Activated CD4-positive, alpha-beta T cell treated with anti-CD3 and anti-CD28 coated beads, Interleukin-2, amount 50 U/mL, for 1 hour (primary cell): ENCODE data around the gene SEPTIN5.
"Not testable (repeated sequence)": the region's sequence is repeated elsewhere in the genome, so short reads cannot be mapped to it uniquely, and the experiment has no call there.

Experiments used
- DNase-seq: peaks from one replicate; pipeline ENCODE4 v3.0.0-alpha.2; 2020

SEPTIN5 gene

DNA sequence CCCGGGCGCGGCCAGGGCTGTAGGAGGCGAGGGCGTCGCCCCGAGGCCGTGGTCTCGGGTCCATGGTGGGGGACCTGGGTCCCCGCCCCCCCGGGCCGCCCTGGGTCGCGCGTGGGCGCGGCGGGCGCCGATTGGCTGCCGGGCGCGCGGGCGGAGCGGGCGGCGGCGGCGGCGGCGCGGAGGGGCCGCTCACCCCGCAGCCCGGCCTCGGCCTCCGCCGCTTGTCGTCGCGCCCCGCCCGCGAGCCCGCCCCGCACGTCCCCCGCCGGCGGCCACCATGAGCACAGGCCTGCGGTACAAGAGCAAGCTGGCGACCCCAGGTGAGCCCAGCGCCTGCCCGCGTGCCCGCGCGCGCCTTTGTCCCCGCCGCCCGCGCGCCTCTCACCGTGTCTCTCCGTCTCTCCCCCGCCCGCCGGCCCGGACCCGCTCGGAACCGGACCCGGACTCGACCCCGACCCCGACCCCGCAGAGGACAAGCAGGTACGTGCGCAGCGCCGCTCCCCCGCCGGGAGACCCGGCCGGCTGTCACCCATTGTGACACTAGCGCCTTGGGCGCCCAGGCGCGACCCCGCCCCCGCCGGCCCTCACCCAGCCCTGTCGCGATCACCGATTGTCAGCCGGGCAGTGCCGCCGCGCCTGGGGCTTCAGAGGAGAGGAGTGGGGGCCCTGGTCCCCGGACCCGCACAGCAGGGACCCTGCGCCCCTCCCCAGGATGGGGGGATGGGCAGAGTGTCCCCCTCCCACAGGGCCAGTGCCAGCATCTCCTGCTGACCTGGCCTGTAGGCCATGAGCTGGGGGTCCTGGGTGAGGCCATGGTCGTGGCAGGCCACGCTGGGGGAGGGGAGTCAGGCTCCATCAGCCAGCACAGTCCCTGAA is at the start of gene SEPTIN5:
Gene SEPTIN5, plus strand, starts transcription at position 192 of the 876 bp plus-strand sequence. Its CDS starts 86 bp downstream, at position 278.
- no peak for DNase-seq

DNA sequence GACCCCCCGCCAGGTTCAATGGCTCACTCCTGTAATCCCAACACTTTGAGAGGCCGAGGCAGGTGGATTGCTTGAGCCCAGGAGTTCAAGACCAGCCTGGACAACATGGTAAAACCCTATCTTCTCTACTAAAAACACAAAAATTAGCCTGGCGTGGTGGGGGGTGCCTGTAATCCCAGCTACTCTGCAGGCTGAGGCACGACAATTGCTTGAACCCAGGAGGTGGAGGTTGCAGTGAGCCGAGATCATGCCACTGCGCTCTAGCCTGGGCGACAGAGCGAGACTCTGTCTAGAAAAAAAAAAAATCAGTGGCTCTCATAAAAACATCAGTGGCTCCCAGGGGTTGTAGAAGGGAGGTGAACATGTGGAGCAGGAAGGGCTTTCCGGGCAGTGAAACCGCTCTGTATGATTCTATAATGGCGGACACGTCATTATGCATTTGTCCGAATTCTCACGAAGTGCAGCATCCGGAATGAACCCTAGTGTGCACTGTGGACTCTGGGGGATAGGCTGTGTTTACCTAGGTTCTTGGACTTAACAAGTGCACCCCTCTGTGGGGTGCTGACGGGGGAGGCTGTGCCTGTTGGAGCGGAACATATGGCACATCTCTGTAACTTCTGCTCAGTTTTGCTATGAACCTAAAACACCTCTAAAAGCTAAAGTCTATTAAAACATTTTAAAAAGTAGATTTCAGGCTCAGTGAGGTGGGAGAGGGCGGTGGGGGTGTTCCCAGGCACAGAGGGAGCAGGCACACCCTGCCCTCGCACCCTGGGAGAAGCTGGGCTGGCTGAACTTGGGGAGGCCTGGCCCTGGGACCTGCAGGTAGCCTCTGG is 49.1 kb upstream of the SEPTIN5 start:
- DNase-seq, result no peak

DNA sequence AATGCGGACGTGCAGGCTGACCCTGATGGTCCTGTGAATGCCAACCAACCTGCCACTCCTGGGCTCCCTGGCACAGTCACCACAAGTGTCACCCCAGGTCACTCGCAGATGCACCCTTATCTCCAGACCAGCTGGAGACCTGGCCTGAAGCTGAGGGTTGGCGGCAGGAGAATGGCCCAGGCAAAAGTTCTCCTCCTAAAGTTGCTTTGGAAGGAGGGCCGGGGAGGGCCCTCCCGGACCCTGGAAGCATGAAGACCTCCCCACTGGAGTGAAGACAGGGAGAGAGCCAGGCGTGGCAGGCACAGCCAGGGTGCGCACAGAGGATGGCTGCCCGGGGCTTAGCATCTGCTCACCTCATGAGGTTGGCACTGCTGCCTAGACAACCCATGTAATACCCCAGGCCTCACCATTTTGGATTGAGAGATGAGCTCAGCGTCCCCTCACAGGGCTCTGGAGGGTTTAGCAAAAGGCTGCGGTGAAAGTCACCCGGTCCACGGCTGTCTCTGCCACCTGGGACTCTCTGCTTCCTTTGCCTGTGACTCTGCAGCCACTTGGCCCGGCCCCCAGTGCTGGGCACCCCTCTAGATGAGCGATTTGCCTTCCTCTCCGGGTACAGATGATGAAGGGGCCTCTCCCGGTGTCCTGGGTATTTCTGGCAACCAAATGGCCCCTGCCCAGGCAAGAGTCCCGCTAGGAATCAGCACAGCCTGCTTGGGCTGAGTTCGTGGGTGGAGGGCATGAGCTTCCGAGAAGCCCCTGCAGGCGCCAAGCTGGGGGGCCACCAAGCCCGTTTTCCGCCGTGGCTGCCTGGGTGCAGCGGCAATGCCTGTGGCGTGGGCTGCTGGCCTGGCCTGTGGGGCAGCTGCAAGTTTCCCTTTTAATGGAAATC is 48.3 kb upstream of the SEPTIN5 start:
- no peak for DNase-seq

DNA sequence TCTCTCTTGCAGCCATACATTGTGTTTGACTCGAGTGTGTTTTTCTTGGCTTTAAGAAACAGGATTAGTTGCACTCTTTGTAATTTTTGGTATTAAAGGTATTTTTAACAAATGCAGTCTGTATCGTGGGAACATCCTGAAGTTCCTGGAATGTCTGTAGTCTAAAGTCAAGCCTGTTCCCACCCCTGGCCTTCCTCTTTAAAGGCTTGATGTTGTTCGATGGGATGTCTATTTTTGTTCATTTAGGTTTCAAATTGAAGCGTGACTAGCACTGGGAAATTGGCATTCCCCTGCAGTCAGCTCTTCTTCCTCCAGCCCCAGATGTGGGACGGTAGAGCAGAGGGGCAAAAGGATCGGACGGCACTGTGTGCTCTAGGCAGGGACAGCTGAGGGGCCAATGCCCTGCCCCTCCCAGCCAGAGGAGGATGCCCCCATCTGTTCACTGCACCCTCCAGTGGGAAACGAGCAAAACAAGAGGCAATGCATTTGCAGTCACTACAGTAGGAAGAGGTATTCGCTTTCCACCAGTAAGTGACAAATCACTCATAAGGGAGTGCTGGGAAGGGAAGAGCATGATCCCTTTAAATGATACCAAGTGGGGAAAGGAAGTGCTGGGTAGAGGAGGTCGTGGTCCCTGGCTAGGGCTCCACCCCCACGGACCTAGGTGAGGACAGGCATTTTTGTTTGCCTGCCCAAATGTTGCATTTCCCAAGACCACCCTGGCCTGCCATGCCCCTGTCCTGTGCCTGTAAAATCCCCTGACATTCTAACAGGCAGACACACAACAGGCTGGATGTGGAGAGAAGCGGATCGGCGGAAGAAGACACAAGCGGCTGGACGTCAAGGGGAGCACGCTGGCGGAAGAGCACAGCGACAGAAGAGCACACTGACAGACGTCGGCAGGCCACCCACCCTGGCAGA is 47.4 kb upstream of the SEPTIN5 start:
- no peak for DNase-seq

- no peak for DNase-seq
These were observed 46.2 kb upstream of the SEPTIN5 start for GRCh38 chr22:19667872-19668740.

- no peak for DNase-seq
These were observed 45.6 kb upstream of the SEPTIN5 start for GRCh38 chr22:19668748-19669147.

GRCh38 chr22:19669570-19669969 is 44.7 kb upstream of the SEPTIN5 start:
- DNase-seq, result no peak

DNA sequence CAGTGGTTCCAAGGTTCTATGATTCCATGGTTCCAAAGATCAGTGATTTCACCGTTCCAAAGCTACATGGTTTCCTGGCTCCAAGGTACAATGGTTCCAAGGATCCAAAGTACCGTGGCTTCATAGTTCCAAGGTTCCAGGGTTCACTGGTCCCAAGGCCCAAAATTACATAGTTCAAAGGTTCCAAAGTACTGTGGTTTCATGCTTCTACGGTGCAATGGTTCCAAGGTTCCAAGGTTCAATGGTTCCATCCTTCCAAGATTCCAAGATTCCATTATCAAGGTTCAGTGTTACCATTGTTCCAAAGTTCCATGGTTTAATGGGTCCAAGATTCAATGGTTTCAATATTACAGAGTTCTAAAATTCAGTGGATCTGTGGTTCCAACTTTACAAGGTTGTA is 43.0 kb upstream of the SEPTIN5 start:
- DNase-seq, result no peak

DNA sequence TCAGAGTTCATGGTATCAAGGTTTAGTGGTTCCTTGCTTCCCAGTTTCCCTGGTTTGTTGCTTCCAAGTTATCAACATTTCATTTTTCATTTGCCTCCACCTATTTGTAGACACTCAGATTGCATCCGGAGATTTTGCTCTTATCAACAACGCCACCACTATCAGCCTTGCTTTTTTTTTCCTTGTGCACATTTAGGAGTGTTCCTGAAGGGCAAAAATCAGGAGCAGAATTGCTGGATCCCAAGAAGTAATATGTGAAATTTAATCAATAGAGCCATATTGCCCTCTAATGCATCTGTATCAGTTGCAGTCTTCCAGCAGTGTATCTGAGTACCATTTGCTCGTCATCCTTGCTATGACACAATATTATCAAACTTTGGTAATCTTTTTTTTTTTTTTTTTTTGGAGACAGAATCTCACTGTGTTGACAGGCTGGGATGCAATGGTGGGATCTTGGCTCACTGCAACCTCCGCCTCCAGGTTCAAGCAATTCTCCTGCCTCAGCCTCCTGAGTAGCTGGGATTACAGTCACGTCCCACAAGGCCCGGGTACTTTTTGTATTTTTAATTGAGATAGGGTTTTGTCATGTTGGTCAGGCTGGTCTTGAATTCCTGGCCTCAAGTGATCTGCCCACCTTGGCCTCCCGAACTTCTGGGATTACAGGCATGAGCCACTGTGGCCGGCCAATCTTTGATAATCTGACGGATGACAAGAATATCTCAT is 42.1 kb upstream of the SEPTIN5 start:
- DNase-seq, result no peak

DNA sequence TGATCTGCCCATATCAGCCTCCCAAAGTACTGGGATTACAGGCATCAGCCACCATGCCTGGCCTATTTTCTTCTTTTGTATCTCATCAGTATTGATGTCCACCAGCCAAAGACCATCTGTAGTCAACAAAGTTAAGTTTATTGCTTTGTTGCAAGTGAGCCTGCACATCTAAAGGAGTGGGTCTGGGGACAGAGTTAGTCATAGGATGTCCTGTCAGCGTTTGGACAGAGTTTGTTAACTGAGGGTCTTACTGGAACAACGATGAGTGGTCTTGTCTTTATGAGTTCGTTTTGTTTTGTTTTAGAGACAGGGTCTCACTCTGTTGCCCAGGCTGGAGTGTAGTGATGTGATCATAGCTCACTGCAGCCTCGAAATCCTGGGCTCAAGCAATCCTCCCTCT is 40.6 kb upstream of the SEPTIN5 start:
- no peak for DNase-seq

DNA sequence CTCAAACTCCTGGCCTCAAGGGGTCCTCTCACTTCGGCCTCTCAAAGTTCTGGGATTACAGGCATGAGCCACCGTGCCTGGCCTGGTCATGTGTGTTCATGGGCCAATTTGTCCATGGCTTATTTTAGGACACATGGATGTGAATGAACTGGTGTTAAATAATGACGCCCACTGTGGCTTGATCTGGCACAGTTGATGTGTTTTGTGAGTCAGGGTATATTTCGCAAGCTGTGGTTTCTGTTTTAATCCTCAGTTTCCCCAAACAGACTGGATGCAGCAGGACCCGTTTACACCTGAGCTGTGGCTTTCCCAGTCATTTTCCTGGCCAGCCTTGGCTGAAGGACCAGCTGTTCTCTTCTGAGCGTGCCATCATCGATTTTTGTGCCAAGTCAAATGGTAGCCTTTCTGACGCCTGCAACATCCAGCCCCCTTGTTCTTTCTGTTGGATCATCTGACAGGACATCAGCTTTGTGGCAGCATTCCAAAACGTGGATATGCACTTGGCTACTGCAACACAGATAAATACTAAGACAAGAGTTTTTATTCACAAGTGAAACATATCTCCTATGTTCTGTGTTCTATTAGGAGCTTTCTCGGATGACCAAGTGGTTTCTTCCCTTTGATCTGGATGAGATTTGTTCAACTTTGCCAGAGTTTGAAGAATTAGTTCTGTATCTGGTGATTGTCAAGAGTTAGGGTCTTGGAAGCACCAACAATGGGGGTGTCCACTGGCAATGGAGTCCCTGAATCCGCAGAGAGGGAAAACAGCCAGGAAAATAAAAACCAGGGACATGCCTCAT is 40.0 kb upstream of the SEPTIN5 start:
- no peak for DNase-seq

- DNase-seq, result no peak
These were observed 39.4 kb upstream of the SEPTIN5 start for GRCh38 chr22:19674929-19675253.

- DNase-seq, result no peak
These were observed 38.9 kb upstream of the SEPTIN5 start for GRCh38 chr22:19675428-19675827.

DNA sequence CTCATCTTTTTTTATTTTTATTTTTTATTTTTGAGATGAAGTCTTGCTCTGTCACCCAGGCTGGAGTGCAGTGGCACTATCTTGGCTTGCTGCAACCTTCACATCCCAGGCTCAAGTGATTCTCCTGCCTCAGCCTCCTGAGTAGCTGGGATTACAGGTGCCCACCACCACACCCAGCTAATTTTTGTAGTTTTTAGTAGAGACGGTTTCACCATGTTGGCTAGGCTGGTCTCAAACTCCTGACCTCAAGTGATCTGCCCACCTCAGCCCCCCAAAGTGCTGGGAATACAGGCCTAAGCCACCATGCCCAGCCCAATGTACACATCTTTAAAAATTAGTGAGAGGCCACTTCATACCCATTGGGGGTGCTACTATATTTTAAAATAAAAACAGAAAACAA is 37.9 kb upstream of the SEPTIN5 start:
- DNase-seq, result not testable (repeated sequence)

- DNase-seq, result no peak
These were observed 35.3 kb upstream of the SEPTIN5 start for GRCh38 chr22:19678949-19679521.

GRCh38 chr22:19679522-19680101 is 34.7 kb upstream of the SEPTIN5 start:
- DNase-seq, result peak; percentile 49

- DNase-seq, result no peak
These were observed 33.9 kb upstream of the SEPTIN5 start for GRCh38 chr22:19680287-19680881.
